ENCODE data around the gene VPS35. TPM values are rescaled to one million over a fixed set of nuclear protein-coding genes. Genes with fewer than 3 reads are reported as not detected.

VPS35 gene
- total RNA-seq, 1 donor from 2014 or later, result 167 TPM

GRCh38 chr16:46606231-46606630 is 82.7 kb downstream of the VPS35 start:
- DNase-seq, result no peak

Other genes with a start within 250 kb of the VPS35 start
- gene SHCBP1, start 67.8 kb downstream of the VPS35 start, total RNA-seq, result 9.7 and 41.9 TPM in 2 replicates
- 5.4 and 14.2 TPM in 2 replicates for gene ORC6, start 481 bp upstream of the VPS35 start, total RNA-seq
- gene MYLK3, start 59.2 kb upstream of the VPS35 start, total RNA-seq, result 0.34 and 0.37 TPM in 2 replicates
- 10.9 and 11.2 TPM in 2 replicates for gene C16orf87, start 142.0 kb upstream of the VPS35 start, total RNA-seq
- gene GPT2, start 195.2 kb upstream of the VPS35 start, total RNA-seq, result 8.2 and 10.4 TPM in 2 replicates

Measured in dermis blood vessel endothelial cell (primary cell).